Cardiac muscle cell (in vitro differentiated cells and primary cell): ENCODE data around the gene SEMA5A. TPM values are rescaled to one million over a fixed set of nuclear protein-coding genes. Genes with fewer than 3 reads are reported as not detected.
A peak's percentile ranks its signal among the peaks of the same experiment; 100 is the strongest.

Experiments used
- DNase-seq, 2 donors: peaks; one replicate each; pipeline versions ENCODE4 v3.0.0 to v3.0.0-alpha.2; 2010 to 2017; ENCODE audit warnings: low read depth in 1 of 2, low spot score in 1 of 2
- H3K27ac ChIP-seq: fragments of 200-600 bp; sonication (generic); 2 replicates; pipeline ENCODE4 v1.5.1; 2016
- H3K27me3 ChIP-seq: fragments of 200-600 bp; sonication (generic); 2 replicates; pipeline ENCODE4 v1.6.0; 2016; ENCODE audit warnings: control low read depth
- H3K36me3 ChIP-seq: fragments of 200-600 bp; sonication (generic); 2 replicates; pipeline ENCODE4 v1.5.1; 2016; ENCODE audit warnings: control low read depth
- H3K4me1 ChIP-seq: fragments of 200-600 bp; sonication (generic); 2 replicates; pipeline ENCODE4 v1.8.1; 2017; ENCODE audit warnings: low read depth, mild to moderate bottlenecking, mixed run types
- H3K4me3 ChIP-seq: fragments of 200-600 bp; sonication (generic); 2 replicates; pipeline ENCODE4 v1.5.1; 2016; ENCODE audit warnings: mild to moderate bottlenecking
- H3K9me3 ChIP-seq: fragments of 200-600 bp; sonication (generic); 2 replicates; pipeline ENCODE4 v1.5.1; 2017; ENCODE audit warnings: low read depth, mild to moderate bottlenecking, control low read depth
- polyA plus RNA-seq: library from polyadenylated mRNA; unstranded; fragments of >200 nt; fragmentation: Nextera tagmentation; extraction: Ambion mirVana; gene quantifications from 2 replicates; pipeline ENCODE4 v1.2.1, GENCODE V29; 2016
- total RNA-seq: library from RNA; depleted of rRNA; stranded (reverse); fragments of >200 nt; gene quantifications from 2 replicates; pipeline ENCODE4 v1.2.3, GENCODE V29; 2016
- TF ChIP-seq, protein P1 (sequence below): IDR thresholded peaks from 2 replicates; pipeline ENCODE4 v1.5.1; 2012; ENCODE audit warnings: low read depth, mild to moderate bottlenecking, low read length

Gene SEMA5A
- total and polyA plus RNA-seq, 2 experiments from 2014 or later = 15.7 to 16.6 TPM

- no peaks in the 10 kb centered on the region for H3K36me3 ChIP-seq
- H3K4me1 ChIP-seq = peaks cover 36% of the 10 kb centered on the region
- no peaks in the 10 kb centered on the region for H3K27me3 ChIP-seq
- H3K9me3 ChIP-seq = no peaks in the 10 kb centered on the region
- TF ChIP-seq, protein P1, sequence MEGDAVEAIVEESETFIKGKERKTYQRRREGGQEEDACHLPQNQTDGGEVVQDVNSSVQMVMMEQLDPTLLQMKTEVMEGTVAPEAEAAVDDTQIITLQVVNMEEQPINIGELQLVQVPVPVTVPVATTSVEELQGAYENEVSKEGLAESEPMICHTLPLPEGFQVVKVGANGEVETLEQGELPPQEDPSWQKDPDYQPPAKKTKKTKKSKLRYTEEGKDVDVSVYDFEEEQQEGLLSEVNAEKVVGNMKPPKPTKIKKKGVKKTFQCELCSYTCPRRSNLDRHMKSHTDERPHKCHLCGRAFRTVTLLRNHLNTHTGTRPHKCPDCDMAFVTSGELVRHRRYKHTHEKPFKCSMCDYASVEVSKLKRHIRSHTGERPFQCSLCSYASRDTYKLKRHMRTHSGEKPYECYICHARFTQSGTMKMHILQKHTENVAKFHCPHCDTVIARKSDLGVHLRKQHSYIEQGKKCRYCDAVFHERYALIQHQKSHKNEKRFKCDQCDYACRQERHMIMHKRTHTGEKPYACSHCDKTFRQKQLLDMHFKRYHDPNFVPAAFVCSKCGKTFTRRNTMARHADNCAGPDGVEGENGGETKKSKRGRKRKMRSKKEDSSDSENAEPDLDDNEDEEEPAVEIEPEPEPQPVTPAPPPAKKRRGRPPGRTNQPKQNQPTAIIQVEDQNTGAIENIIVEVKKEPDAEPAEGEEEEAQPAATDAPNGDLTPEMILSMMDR = peak; percentile 47
- DNase-seq = peak; percentile 40 to 42
- H3K4me3 ChIP-seq = no peak overlapping the region
- peak overlapping the region; percentile 22 for H3K27ac ChIP-seq
Observed at GRCh38 chr5:9513827-9514226, 32.0 kb downstream of the SEMA5A start.

- peak in 1 of 2 donors; percentile 51 for DNase-seq
- no peaks in the 10 kb centered on the region for H3K9me3 ChIP-seq
- H3K27ac ChIP-seq = no peak overlapping the region
- no peaks in the 10 kb centered on the region for H3K27me3 ChIP-seq
- H3K36me3 ChIP-seq = no peaks in the 10 kb centered on the region
- TF ChIP-seq, protein P1 = no peak
- no peak overlapping the region for H3K4me3 ChIP-seq
- peaks cover 30% of the 10 kb centered on the region for H3K4me1 ChIP-seq
Observed at GRCh38 chr5:9512457-9512856, 33.4 kb downstream of the SEMA5A start.

DNA sequence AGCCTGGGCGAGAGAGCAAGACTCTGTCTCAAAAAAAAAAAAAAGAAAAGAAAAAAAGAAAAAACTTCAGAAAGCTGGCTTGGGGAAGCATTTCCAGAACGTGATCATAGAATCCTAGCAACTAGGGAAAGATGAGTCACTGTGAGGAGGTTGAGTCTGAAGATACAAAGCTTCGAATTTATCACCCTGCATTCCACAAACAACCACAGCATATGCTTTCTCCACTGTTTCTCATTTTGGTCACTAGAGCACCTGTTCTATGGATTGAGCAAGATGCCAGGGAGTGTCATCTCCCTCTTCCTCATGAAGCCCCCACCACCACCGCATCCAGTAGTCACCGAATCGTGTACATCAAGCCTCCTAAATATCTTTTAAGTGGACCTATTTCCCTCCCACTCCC is 37.9 kb downstream of the SEMA5A start:
- H3K4me1 ChIP-seq = peaks cover 9% of the 10 kb centered on the region
- TF ChIP-seq, protein P1 = no peak
- H3K27ac ChIP-seq = no peak overlapping the region
- peak in 1 of 2 donors; percentile 75 for DNase-seq
- H3K27me3 ChIP-seq = no peaks in the 10 kb centered on the region
- no peaks in the 10 kb centered on the region for H3K9me3 ChIP-seq
- H3K4me3 ChIP-seq = no peak overlapping the region
- H3K36me3 ChIP-seq = no peaks in the 10 kb centered on the region

- H3K27me3 ChIP-seq = no peaks in the 10 kb centered on the region
- H3K4me1 ChIP-seq = peaks cover 28% of the 10 kb centered on the region
Observed at GRCh38 chr5:9505225-9505624, 40.6 kb downstream of the SEMA5A start.

GRCh38 chr5:9502864-9503263 is 43.0 kb downstream of the SEMA5A start:
- H3K36me3 ChIP-seq = no peaks in the 10 kb centered on the region
- no peak for DNase-seq
- no peaks in the 10 kb centered on the region for H3K9me3 ChIP-seq
- H3K4me1 ChIP-seq = peaks cover 28% of the 10 kb centered on the region
- no peaks in the 10 kb centered on the region for H3K27me3 ChIP-seq
- no peak overlapping the region for H3K4me3 ChIP-seq
- TF ChIP-seq, protein P1 = no peak
- H3K27ac ChIP-seq = peak overlapping the region; percentile 78

More at GRCh38 chr5:9505225-9505624, 40.6 kb downstream of the SEMA5A start:
- Histone ChIP-seq H3K27ac (no peak overlapping the region), H3K9me3 (no peaks in the 10 kb centered on the region), H3K36me3 (no peaks in the 10 kb centered on the region), H3K4me3 (no peak overlapping the region)
- TF ChIP-seq, protein P1 = no peak
- DNase-seq = no peak
